ENCODE measurements around the gene LTC4S.
"Not testable (repeated sequence)": the region's sequence is repeated elsewhere in the genome, so short reads cannot be mapped to it uniquely, and the experiment has no call there.

Gene LTC4S

DNA sequence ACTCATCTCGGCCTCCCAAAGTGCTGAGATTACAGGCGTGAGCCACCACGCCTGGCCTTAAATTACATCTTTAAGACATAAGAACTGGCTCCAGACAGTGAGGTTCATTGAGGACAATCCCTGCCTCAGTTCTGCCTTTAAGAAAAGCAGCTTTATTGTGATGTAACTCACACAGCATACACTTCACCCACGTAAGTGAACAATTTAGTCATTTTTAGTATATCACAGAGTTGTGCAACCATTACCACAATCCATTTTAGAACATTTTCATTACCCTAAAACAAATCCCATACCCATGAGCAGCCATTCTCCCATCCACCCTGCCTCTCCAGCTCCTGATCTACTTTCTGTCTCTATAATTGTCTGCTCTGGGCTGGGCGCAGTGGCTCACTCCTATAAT is 24.0 kb upstream of the LTC4S start:
- DNase-seq (ENCODE audit: low spot score) = no peak

DNA sequence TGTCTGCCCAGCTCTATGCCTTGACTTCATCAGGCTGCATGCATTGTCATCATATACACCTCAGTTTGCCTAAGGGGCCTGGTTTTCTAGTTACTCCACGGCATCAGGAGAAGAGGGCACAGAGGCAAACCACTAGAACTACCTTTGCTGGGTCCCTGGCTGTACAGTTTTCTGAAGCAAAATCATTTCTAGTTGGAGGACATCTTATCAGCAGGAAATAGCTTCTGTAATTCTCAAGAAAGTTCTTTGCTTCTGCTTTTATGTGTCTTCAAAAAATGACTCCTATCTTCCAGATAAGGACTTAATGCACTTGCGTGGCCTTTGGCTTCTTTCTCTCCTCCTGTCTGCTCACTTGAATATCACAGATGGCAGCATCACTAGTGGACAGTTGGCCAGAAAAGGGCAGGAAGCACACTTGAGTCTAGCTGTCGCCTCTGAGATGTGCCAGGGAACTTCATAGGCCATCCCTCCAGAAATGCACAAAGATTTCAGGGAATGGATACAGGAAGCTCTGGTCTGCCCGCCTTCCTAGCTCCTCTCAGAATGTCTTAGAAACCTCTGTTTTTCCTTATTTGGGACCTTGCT is 22.4 kb upstream of the LTC4S start:
- DNase-seq (ENCODE audit: low spot score) = no peak

DNA sequence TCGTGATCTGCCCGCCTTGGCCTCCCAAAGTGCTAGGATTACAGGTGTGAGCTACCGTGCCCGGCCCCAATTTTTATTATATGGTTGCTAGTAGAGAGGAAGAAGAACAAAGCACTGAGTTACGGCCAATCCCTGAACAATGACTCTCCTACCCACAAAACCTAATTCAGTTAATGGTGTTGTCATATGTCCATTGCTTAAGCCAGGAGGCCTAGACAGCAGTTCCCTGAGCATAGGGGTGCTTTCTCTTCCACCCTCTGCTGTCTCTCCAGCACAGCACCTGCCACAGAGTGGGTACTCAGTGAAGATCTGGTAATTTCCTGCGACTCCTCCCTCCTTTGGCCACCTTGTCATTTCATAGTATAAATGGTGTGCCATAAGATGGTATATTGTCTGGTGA is 21.4 kb upstream of the LTC4S start:
- DNase-seq (ENCODE audit: low spot score) = no peak

DNA sequence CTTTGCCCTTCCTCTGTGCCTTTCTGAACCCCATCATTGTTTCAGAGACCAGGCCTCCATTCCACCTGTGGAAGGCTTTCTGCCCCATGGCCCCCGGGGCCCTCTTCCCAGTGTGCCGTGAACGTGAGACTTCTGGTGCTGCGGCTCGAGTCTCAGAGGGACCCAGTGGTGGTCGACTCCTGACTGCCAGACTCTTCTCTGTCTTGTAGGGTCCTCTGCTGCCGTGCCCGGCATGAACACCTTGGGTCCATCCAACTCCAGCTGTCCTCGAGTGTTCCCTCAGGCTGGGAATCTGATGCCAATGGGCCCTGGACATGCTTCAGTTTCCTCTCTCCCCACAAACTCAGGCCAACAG is 20.1 kb upstream of the LTC4S start:
- no peak for DNase-seq (ENCODE audit: low spot score)

DNA sequence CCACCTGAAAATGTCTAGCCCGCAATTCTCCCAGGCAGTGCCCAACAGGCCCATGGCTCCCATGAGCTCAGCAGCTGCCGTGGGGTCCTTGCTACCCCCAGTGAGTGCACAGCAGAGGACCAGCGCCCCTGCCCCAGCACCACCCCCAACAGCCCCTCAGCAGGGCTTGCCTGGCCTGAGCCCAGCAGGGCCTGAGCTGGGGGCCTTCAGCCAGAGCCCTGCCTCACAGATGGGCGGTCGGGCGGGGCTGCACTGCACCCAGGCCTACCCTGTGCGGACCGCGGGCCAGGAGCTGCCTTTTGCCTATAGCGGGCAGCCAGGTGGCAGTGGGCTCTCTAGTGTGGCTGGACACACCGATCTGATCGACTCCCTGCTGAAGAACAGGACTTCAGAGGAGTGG is 19.3 kb upstream of the LTC4S start:
- DNase-seq (ENCODE audit: low spot score) = no peak

DNA sequence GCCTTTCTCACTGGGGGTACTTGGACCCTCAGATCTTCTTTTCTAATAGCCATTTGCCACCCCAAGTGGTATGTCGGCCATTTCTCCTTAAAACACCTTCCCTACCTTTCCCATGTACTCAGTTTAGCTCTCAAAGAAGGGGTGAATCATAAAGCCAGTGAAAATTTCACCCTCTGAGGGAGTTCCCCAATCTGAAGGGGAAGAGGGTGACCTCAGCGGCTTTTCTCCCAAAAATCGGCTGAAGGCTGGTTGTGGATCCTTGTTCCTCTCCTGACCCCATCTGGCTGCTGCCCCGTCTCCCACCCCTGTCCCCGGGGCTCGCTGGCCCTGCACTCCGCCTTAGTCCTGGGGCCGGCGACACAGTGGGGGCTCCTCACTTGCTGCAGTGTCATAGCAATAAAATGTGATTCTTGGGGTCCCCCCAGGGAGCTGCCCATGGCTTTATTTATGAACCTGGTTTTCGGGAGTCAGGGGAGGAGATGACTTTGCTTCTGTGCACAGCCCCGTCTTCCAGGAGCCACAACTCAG is 17.3 kb upstream of the LTC4S start:
- DNase-seq (ENCODE audit: low spot score) = no peak

DNA sequence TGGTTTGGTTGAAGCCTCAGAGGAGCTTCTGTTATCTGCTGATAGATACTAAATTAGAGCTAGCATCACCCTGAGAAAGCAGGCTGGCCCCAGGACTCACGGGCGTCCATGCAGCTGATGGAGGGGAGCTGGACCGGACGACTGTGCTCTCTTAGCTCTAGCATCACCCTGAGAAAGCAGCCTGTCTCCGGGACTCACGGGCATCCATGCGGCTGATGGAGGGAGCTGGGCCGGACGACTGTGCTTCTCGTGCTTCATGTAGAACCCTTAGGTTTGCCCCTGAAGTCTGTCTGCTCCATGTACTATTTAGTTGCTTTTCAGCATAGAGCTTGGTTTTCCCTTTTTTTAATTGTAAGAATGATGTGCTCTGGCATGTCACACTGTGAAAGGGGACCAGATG is 16.3 kb upstream of the LTC4S start:
- no peak for DNase-seq (ENCODE audit: low spot score)

DNA sequence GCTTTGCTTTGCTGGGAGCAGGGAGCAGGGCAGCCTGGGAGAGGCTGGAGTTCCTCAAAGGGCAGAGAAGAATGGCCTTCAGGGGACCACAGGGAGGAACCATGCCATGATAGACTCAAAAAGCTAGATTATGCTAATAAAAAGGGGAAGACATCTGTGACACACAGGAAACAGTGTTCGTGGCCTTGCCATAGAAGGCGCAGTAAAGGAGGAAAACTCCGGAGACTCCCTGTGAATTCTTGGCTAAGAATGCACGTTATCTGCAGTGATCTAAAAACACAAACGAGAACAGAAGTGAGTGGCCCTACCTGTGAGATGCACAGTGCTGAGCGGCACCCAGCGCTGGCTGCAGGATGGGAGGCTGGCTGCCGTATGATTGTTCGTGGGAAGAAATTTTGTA is 15.9 kb upstream of the LTC4S start:
- DNase-seq (ENCODE audit: low spot score) = no peak

DNA sequence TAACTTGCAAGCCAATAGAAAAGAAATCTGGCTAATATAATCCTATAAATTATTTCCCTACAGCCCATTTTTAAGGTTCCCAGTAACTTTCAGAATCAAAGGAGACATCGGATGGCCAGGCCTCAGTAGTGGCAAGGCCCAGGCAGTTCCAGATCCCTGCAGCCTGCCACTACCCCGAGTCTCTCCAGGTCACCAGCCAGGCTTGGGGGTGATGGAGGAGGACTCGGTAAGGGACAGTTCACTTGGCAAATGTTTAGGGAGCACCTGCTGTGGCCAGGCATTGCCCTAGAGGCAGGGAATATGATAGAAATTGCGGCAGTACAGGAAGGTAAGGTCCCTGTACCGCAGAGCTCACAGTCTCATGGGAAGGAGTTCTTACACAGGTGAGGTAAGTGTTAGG is 15.2 kb upstream of the LTC4S start:
- no peak for DNase-seq (ENCODE audit: low spot score)

DNA sequence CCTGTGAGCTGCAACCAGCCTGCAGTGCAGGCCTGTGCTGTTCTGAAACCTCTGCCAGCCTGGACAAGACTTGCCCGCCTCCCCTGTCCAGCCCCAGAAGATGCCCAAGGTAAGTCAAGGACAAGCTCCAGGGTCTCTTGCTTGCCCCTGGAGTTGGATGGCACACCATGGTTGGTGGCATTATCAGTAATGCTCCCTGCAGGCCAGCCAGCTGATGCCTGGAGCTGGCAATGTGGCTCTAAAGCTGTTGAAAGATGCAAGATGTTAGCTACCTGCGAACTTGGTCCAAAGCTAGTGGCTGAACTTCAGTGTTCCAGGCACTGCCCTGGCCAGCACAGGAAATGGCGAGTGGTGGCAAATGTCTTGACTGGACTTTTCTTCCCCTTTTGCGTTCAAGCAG is 14.0 kb upstream of the LTC4S start:
- no peak for DNase-seq (ENCODE audit: low spot score)

DNA sequence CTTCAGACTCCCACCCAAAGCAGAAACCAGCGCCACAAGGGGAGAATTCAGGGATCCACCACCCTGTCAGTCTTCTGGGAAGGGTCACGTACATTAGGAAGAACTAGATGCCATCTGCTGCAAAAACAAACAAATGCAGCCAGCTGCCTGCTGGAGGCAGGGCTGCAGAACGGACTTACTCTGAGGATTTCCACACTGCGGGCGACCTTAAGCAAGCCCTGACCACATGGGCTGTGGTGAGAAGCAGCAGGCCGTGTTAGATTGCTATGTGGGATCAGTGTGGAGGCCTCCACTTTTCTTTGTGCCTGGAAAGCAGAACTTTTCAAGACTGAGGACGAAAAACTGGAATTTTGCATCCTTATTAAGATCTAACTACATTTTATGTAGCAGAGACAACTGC is 13.4 kb upstream of the LTC4S start:
- DNase-seq (ENCODE audit: low spot score) = no peak

DNA sequence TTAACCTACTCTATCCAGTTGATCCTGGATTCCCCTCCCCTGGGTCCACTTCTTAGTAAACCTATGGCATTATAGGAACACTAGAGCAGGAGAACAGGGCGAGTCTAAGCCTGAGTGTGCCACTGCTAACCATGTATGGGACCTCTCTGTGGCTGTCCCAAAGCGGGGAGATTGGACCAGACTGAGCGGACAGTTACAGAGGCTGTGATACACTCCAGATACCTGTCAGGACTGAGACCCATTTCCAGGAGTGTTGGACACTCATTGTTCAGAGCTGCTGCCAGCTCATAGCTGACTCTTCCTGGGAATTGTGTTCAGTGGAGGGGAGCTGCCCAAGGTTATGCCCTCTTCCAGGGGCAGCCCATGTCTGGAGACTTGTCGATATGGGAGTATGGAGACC is 11.9 kb upstream of the LTC4S start:
- no peak for DNase-seq (ENCODE audit: low spot score)

DNA sequence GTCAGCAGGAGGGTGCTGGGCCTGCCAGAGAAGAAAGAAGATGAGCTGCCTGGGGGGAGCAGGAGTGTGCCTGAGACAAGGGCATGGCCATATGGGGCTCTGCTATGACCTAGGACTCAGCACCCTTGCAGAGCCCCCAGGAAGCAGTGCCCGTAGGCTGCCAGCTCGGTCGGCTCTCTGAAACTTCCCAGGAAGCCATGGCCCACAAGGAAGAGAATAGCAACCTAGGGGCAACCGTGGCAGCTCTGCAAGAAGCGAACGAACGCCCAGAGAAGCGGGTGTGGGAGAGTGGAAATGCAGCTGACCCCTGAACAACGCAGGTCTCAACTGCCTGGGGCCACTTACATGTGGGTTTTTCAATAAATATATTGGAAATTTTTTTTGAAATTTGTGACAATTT is 10.7 kb upstream of the LTC4S start:
- DNase-seq (ENCODE audit: low spot score) = no peak

DNA sequence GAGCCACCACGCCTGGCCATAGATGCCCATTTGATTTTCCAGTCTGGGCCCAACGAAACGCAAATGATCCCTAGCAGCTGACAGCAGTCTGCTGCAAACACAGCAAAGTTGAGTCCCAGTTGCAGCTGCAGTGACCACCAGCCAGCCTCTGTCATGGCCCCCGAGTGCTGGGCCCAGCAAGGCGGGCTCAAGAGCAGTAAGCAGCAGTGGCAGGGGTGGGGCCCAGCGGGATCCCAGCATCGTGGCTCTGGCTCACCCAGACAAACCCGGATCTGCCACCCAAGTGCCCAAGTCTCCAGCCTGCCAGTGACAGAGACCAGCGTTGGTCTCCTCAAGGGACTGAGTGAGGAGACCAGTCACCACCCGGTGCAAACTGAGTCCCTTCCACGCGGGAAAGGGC is 6.9 kb upstream of the LTC4S start:
- no peak for DNase-seq (ENCODE audit: low spot score)

DNA sequence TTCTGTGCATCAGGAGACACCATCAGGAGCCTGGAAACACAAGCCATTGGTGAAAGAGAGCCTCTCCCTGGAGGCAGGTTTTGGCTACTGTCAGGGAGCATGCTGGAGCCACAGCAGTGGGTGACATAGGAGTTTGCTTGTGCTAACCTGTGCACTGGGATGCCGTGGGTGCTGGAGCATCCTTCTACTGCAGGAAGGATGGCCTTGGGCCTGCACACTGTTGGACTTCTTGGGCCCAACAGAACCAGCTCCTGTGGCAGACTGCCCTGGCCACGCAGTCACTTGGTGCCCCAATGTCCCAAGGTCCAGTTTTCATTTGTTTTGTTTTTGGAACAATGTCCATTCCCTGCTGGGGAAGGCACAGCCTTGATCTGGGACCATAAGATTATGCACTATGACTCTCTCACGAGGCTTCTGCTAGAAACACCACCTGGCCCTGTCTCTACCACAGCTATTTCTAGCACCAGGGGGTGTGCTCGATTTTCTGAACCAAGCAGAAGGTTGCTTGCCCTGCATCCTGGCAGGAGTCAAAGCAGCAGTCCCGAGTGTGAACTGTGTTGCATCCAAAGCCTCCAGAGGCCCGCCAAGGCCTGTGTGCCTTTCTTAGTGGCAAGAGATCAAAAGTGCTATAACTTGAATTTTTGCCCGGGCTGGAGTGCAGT is 5.5 kb upstream of the LTC4S start:
- DNase-seq (ENCODE audit: low spot score) = no peak

DNA sequence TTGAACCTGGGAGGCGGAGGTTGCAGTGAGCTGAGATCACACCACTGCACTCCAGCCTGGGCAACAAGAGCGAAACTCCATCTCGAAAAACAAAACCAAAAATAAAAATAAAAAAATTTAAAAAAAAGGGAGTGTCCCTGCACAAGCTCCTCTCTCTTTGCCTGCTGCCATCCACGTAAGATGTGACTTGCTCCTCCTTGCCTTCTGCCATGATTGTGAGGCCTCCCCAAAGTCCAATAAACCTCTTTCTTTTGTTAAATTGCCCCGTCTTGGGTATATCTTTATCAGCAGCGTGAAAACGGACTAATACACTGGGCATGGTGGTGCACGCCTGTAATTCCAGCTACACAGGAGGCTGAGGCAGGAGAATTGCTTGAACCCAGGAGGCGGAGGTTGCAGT is 4.5 kb upstream of the LTC4S start:
- DNase-seq (ENCODE audit: low spot score) = not testable (repeated sequence)

DNA sequence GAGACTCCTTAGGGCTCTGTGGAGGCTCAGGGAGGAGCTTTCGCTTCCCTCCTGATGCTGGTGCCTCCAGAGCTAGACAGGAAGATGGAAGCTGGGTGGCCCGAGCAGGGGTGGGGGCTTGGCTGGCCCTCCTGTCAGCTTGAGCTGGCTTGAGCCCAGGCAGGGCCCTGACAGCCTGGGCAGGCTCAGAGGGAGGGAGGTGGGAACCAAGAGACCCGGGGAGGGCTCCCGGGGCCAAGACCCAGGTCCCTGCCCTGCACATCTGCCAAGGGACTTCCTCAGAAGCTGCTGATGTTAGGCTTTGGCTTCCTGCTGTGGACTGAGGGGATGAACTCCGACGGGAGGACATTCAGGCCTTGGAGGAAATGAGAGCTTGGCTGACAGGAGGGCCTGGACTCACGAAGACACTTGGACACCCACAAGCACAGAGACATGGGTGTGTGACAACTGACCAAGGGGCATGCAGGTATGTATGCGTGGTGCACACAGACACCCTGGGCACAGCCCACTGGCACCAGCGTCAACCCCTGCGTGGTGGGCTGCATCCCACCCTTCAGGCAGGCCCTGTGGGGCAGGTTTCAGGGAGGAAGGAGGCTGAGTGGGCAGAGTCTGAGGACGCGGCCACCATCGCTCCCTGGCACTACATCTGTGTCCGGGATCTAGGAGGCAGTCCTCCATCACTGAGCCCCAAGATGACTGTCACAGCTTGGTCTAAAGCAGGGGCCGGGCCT is 1.7 kb upstream of the LTC4S start:
- DNase-seq (ENCODE audit: low spot score) = no peak

DNA sequence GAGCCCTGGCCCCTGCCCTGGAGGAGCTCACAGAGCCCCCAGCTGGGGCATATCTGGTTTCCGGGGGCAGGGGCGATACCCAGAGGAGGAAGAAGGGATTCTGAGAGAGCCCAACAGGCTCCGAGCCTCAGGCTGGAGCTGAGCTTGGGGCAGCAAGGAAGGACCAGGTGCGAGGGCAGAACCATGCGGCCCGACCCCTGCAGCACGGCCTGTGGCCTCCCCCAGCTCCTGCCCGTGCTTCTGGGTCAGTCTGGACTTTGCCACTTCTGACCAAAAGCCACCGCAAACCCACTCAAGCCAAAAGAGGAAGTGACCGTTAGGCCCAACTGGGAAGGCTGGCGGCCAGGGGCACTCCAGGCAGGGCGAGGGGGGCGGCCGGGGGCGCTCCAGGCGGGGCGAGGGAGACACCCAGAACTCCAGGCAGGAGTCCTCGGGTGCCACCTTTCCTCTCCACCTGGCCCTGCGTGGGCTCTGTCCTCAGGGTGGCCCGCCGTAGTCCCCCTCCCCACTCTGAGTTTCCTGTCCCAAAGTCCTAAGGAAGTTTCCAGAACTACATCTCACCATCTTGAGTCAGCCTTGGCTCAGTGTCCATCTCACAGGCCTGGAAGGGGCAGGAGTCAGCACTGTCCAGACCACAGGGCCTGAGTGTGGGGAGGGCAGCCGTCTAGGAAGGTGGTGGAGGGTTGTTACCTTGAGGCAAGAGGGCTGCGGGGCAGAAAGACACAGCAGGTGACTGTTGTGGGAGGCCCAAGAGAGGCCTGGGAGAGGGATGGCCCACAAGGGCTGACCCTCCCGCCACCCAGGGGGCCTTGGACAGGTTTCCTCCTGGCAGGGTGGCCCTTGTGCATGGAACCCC is 946 bp upstream of the LTC4S start:
- DNase-seq (ENCODE audit: low spot score) = no peak

DNA sequence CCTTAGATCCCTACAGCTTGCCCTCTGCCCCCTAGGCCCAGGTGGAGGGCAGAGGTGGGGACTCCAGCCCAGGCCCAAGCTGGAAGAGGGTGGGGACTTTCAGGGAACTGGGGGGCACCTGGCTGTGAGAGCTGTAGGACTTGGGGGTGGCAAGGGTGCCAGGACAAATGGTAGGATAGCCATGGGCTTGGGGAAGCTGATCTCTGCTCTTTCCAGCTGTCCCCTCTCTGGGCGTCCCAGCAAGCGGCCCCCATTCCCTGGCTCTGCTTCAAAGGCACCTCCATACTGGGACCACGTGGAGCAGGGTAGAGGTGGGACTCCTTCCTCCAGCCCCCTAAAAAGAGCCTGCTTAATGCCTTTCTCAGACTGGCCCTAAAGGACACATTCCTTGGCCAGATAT is 385 bp downstream of the LTC4S start:
- DNase-seq (ENCODE audit: low spot score) = no peak

DNA sequence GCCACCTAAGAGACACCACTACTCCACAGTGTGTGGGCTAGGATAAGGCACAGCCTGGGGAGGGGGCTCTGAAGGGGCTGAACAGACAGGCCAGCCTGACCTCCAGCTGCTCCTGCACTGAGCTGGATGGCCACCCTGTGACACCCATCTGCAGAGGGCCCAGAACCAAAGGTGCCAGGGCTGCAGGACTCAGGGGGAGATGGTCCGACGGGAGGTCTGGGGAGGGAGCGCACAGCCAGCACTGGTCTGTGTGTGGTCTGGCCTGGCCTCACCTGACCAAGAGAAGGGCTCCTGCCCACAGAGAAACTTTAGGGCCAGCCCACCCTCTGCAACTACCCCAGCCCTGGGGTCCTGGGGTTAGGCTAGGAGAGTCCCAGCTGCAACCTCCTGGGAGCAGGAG is 789 bp downstream of the LTC4S start:
- DNase-seq (ENCODE audit: low spot score) = no peak

DNA sequence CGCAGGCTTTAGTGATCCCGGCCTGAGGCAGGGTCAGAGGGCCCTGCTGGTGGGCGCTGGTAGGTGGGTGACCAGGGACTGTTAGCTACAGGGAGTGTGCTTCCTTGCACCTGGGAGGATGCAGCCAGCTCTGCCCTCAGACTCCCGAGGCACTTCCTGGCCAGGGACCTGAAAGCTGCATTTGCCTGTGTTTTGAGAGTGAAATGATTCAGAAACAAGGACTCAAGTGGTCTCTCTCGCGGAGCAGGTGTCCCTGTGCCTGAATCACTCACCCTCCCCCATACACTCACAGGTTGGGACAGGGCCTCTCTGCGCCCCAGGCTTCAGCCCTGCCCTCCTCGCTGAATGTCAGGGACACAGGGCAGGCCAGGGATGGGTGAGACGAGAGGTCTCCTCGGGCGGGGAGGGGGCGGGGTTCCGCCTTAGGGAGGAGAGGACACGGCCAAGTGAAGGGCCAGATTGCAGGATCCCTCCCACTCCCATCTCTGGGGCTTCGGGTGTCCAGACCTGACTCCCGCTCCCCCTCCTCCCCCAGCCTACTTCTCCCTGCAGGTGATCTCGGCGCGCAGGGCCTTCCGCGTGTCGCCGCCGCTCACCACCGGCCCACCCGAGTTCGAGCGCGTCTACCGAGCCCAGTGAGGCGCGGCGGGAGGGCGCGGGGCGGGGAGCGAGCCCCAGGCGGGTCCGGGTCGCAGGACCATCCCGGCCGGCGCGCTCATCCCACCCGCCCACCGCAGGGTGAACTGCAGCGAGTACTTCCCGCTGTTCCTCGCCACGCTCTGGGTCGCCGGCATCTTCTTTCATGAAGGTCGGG is 1.5 kb downstream of the LTC4S start:
- peak; percentile 59 for DNase-seq (ENCODE audit: low spot score)
